Neural crest cell (in vitro differentiated cells): ENCODE measurements around the gene BTG3. TPM values are rescaled to one million over a fixed set of nuclear protein-coding genes. Genes with fewer than 3 reads are reported as not detected.

ENCODE experiments used
- DNase-seq: peaks from one replicate; pipeline ENCODE4 v3.0.0; 2021; ENCODE audit warnings: low read depth, mixed read lengths, low spot score
- H3K27ac Mint-ChIP-seq: one replicate; pipeline ENCODE4 v1.8.0; 2021; ENCODE audit warnings: mild to moderate bottlenecking, mixed read lengths; ENCODE audit not compliant: unreplicated experiment
- H3K27me3 Mint-ChIP-seq: 2 replicates; pipeline ENCODE4 v1.8.0; 2021; ENCODE audit warnings: low read depth, mild to moderate bottlenecking, mixed read lengths
- H3K36me3 Mint-ChIP-seq: 2 replicates; pipeline ENCODE4 v1.8.0; 2021; ENCODE audit warnings: low read depth, mild to moderate bottlenecking, mixed read lengths
- H3K4me1 Mint-ChIP-seq: 2 replicates; pipeline ENCODE4 v1.8.0; 2021; ENCODE audit warnings: mixed read lengths
- H3K4me3 Mint-ChIP-seq: one replicate; pipeline ENCODE4 v1.8.0; 2021; ENCODE audit warnings: mild to moderate bottlenecking, mixed read lengths
- H3K9me3 Mint-ChIP-seq: 2 replicates; pipeline ENCODE4 v1.8.0; 2021; ENCODE audit warnings: mixed read lengths
- total RNA-seq: library from RNA; stranded (reverse); gene quantifications from 2 replicates; pipeline ENCODE4 v1.2.1, GENCODE V29; 2021
- TF ChIP-seq, protein P1 (sequence below): fragments of 200-600 bp; sonication (generic); conservative IDR thresholded peaks from 2 replicates; pipeline ENCODE4 v1.5.0; 2021; ENCODE audit warnings: antibody characterized with exemption, mild to moderate bottlenecking

Gene BTG3
- total RNA-seq, 1 donor from 2014 or later, result 39.4 TPM

DNA sequence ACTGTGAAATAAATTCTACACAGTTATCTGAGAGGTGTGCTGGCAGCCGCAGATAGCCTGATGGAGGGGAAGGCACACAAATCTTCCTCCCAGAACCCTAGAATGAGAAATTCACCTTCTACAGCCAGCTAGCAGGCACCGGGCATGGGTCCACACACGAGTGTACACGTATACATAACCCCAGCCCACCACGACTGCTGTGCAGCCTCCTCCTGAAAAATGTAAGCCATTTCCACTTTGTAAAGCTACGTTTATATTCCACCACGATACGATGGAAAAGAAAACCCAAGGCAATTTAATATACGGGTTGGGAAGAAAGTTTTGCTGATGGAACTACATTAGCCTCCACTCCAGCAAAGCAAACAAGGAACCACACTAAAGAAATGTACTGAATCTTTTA is 1.8 kb downstream of the BTG3 start:
- Mint-ChIP-seq H3K4me1 (peaks cover 26% of the 10 kb centered on the region), H3K9me3 (no peaks in the 10 kb centered on the region), H3K4me3 (peak overlapping the region; percentile 88), H3K27ac (peak overlapping the region; percentile 98), H3K36me3 (peaks cover 13% of the 10 kb centered on the region), H3K27me3 (no peaks in the 10 kb centered on the region)
- no peak for DNase-seq
- TF ChIP-seq, protein P1, sequence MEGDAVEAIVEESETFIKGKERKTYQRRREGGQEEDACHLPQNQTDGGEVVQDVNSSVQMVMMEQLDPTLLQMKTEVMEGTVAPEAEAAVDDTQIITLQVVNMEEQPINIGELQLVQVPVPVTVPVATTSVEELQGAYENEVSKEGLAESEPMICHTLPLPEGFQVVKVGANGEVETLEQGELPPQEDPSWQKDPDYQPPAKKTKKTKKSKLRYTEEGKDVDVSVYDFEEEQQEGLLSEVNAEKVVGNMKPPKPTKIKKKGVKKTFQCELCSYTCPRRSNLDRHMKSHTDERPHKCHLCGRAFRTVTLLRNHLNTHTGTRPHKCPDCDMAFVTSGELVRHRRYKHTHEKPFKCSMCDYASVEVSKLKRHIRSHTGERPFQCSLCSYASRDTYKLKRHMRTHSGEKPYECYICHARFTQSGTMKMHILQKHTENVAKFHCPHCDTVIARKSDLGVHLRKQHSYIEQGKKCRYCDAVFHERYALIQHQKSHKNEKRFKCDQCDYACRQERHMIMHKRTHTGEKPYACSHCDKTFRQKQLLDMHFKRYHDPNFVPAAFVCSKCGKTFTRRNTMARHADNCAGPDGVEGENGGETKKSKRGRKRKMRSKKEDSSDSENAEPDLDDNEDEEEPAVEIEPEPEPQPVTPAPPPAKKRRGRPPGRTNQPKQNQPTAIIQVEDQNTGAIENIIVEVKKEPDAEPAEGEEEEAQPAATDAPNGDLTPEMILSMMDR, result no peak

DNA sequence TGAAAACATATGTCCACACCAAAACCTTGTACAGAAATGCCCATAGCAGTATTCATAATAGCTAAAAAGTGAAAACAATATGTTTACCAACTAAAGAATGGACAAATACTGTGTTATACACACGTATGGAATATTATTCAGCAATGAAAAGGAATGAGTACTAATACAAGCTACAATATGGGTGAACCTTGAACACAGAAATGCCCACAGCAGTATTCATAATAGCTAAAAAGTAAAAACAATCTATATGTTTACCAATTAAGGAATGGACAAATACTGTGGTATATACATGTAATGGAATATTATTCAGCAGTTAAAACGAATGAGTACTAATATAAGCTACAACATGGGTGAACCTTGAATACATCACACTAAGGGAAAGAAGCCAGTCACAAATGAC is 3.0 kb downstream of the BTG3 start:
- Mint-ChIP-seq H3K4me3 (peak overlapping the region; percentile 64), H3K4me1 (peaks cover 26% of the 10 kb centered on the region), H3K36me3 (peaks cover 14% of the 10 kb centered on the region), H3K27ac (no peak overlapping the region), H3K27me3 (no peaks in the 10 kb centered on the region), H3K9me3 (no peaks in the 10 kb centered on the region)
- TF ChIP-seq, protein P1, result no peak
- DNase-seq, result no peak

DNA sequence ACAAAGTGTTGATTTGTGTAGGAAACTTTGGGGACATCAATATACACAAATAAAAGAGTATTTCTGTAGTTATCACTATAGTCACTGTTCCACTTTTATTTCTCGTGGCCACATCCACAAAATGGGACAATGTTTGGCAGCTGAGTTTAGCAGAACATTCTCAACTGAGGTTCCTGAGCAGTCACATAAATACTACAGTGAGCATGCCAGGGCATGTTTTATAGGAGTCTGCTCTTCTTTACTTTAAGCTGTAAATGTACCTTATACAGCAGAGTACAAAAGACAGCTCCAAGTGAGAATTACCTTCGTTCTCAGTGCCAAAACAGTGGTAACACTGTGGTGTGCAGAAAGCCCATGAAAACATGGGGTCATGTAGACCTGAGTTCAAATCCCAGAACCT is 5.0 kb downstream of the BTG3 start:
- Mint-ChIP-seq H3K4me1 (peaks cover 26% of the 10 kb centered on the region), H3K9me3 (no peaks in the 10 kb centered on the region), H3K27me3 (no peaks in the 10 kb centered on the region), H3K4me3 (peak overlapping the region; percentile 44), H3K27ac (no peak overlapping the region), H3K36me3 (peaks cover 28% of the 10 kb centered on the region)
- TF ChIP-seq, protein P1, result no peak
- no peak for DNase-seq

DNA sequence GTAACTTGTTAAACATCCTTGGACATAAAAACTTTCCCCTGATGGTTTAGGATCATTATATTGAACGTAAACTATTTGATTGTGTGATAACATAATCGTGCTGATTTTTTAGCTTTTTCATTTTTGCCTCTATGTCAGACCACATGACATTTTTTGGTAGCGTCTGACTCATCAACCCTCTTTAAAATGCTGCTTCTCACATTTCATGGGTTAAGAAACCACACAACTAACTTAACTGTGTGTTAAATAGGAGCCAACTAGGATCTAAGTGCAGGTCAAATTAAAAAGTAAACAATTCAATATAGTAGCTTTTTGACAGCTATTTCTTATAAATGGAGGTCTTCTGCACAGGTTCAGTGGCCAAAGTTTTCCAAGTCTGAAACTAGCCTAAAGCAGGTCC is 9.8 kb downstream of the BTG3 start:
- TF ChIP-seq, protein P1, result no peak
- Mint-ChIP-seq H3K9me3 (no peaks in the 10 kb centered on the region), H3K27me3 (no peaks in the 10 kb centered on the region), H3K4me3 (no peak overlapping the region), H3K27ac (no peak overlapping the region), H3K36me3 (peaks cover 31% of the 10 kb centered on the region), H3K4me1 (peaks cover 3% of the 10 kb centered on the region)
- DNase-seq, result no peak

- no peaks in the 10 kb centered on the region for H3K4me1 Mint-ChIP-seq
- H3K36me3 Mint-ChIP-seq, result peaks cover 26% of the 10 kb centered on the region
- no peaks in the 10 kb centered on the region for H3K27me3 Mint-ChIP-seq
- no peak overlapping the region for H3K4me3 Mint-ChIP-seq
- H3K27ac Mint-ChIP-seq, result no peak overlapping the region
- TF ChIP-seq, protein P1, result no peak
- no peaks in the 10 kb centered on the region for H3K9me3 Mint-ChIP-seq
- no peak for DNase-seq
Observed at GRCh38 chr21:17598437-17598836, 14.3 kb downstream of the BTG3 start.

- no peak overlapping the region for H3K27ac Mint-ChIP-seq
- H3K4me1 Mint-ChIP-seq, result no peaks in the 10 kb centered on the region
- no peaks in the 10 kb centered on the region for H3K27me3 Mint-ChIP-seq
- TF ChIP-seq, protein P1, result no peak
- H3K4me3 Mint-ChIP-seq, result no peak overlapping the region
- H3K36me3 Mint-ChIP-seq, result peaks cover 23% of the 10 kb centered on the region
- no peaks in the 10 kb centered on the region for H3K9me3 Mint-ChIP-seq
- no peak for DNase-seq
Observed at GRCh38 chr21:17597680-17598079, 15.0 kb downstream of the BTG3 start.
